ENCODE results near the gene TECPR2. TPM values are rescaled to one million over a fixed set of nuclear protein-coding genes. Genes with fewer than 3 reads are reported as not detected.

TECPR2 gene
- total and polyA plus RNA-seq, 3 experiments from 2014 or later = 4.5 to 11.6 (median 8.4) TPM

GRCh38 chr14:102415671-102416070 is 52.9 kb downstream of the TECPR2 start:
- H3K36me3 ChIP-seq (ENCODE audit: insufficient read depth, low read length) = no peaks in the 10 kb centered on the region
- ChIA-PET CTCF (no interaction called here), POLR2A (no interaction called here)
- peaks cover 0 to 1% of the 10 kb centered on the region in 2 donors for H3K27me3 Mint-ChIP-seq
- H3K27me3 ChIP-seq (ENCODE audit: insufficient read depth, low read length, poor library complexity, severe bottlenecking) = no peaks in the 10 kb centered on the region
- H3K4me3 ChIP-seq (ENCODE audit: low read length) = no peak overlapping the region
- H3K4me1 Mint-ChIP-seq = no peaks in the 10 kb centered on the region
- H3K9me3 ChIP-seq (ENCODE audit: low read length) = no peaks in the 10 kb centered on the region
- DNase-seq = no peak
- no peak overlapping the region for H3K27ac ChIP-seq (ENCODE audit: low read depth, low read length)
- no peaks in the 10 kb centered on the region for H3K9me3 Mint-ChIP-seq
- H3K4me1 ChIP-seq (ENCODE audit: insufficient read depth, low read length) = no peaks in the 10 kb centered on the region
- peaks cover 0 to 32% (median 19%) of the 10 kb centered on the region in 3 donors for H3K36me3 Mint-ChIP-seq
- H3K27ac Mint-ChIP-seq = no peak overlapping the region
- H3K4me3 Mint-ChIP-seq = no peak overlapping the region

- ChIA-PET POLR2A (no interaction called here), CTCF (no interaction called here)
- Histone ChIP-seq H3K27me3 (ENCODE audit: insufficient read depth, low read length, poor library complexity, severe bottlenecking) (no peaks in the 10 kb centered on the region), H3K9me3 (ENCODE audit: low read length) (no peaks in the 10 kb centered on the region), H3K4me3 (ENCODE audit: low read length) (no peak overlapping the region), H3K27ac (ENCODE audit: low read depth, low read length) (no peak overlapping the region), H3K4me1 (ENCODE audit: insufficient read depth, low read length) (no peaks in the 10 kb centered on the region), H3K36me3 (ENCODE audit: insufficient read depth, low read length) (no peaks in the 10 kb centered on the region)
- Mint-ChIP-seq H3K4me3 (no peak overlapping the region), H3K27ac (no peak overlapping the region), H3K9me3 (no peaks in the 10 kb centered on the region), H3K36me3 (peaks cover 0 to 29% (median 15%) of the 10 kb centered on the region in 3 donors), H3K27me3 (peaks cover 0 to 1% of the 10 kb centered on the region in 2 donors), H3K4me1 (no peaks in the 10 kb centered on the region)
- no peak for DNase-seq
These were observed 54.3 kb downstream of the TECPR2 start for GRCh38 chr14:102417001-102417431.

GRCh38 chr14:102417646-102418045 is 54.9 kb downstream of the TECPR2 start:
- Histone ChIP-seq H3K36me3 (ENCODE audit: insufficient read depth, low read length) (no peaks in the 10 kb centered on the region), H3K27ac (ENCODE audit: low read depth, low read length) (no peak overlapping the region), H3K9me3 (ENCODE audit: low read length) (no peaks in the 10 kb centered on the region), H3K27me3 (ENCODE audit: insufficient read depth, low read length, poor library complexity, severe bottlenecking) (no peaks in the 10 kb centered on the region), H3K4me3 (ENCODE audit: low read length) (no peak overlapping the region), H3K4me1 (ENCODE audit: insufficient read depth, low read length) (no peaks in the 10 kb centered on the region)
- ChIA-PET CTCF (no interaction called here), POLR2A (no interaction called here)
- no peaks in the 10 kb centered on the region for H3K9me3 Mint-ChIP-seq
- H3K36me3 Mint-ChIP-seq = peaks cover 0 to 28% (median 15%) of the 10 kb centered on the region in 3 donors
- H3K27me3 Mint-ChIP-seq = peaks cover 0 to 1% of the 10 kb centered on the region in 2 donors
- DNase-seq = no peak
- H3K4me3 Mint-ChIP-seq = no peak overlapping the region
- H3K4me1 Mint-ChIP-seq = no peaks in the 10 kb centered on the region
- peak overlapping the region in 1 of 8 donors; percentile 77 for H3K27ac Mint-ChIP-seq

GRCh38 chr14:102418169-102418852 is 55.6 kb downstream of the TECPR2 start:
- peak overlapping the region in 1 of 8 donors; percentile 77 for H3K27ac Mint-ChIP-seq
- no peaks in the 10 kb centered on the region for H3K9me3 ChIP-seq (ENCODE audit: low read length)
- peaks cover 0 to 28% (median 15%) of the 10 kb centered on the region in 3 donors for H3K36me3 Mint-ChIP-seq
- ChIA-PET CTCF (no interaction called here), POLR2A (no interaction called here)
- no peaks in the 10 kb centered on the region for H3K4me1 Mint-ChIP-seq
- H3K4me3 Mint-ChIP-seq = no peak overlapping the region
- H3K27me3 ChIP-seq (ENCODE audit: insufficient read depth, low read length, poor library complexity, severe bottlenecking) = no peaks in the 10 kb centered on the region
- H3K4me1 ChIP-seq (ENCODE audit: insufficient read depth, low read length) = no peaks in the 10 kb centered on the region
- peaks cover 0 to 1% of the 10 kb centered on the region in 2 donors for H3K27me3 Mint-ChIP-seq
- no peaks in the 10 kb centered on the region for H3K9me3 Mint-ChIP-seq
- DNase-seq = no peak
- no peak overlapping the region for H3K4me3 ChIP-seq (ENCODE audit: low read length)
- no peak overlapping the region for H3K27ac ChIP-seq (ENCODE audit: low read depth, low read length)
- no peaks in the 10 kb centered on the region for H3K36me3 ChIP-seq (ENCODE audit: insufficient read depth, low read length)

GRCh38 chr14:102418853-102419240 is 56.1 kb downstream of the TECPR2 start:
- Mint-ChIP-seq H3K27me3 (peaks cover 0 to 1% of the 10 kb centered on the region in 2 donors), H3K36me3 (peaks cover 0 to 28% (median 15%) of the 10 kb centered on the region in 3 donors)

GRCh38 chr14:102419276-102419675 is 56.5 kb downstream of the TECPR2 start:
- CTCF ChIA-PET = no interaction called here

More at GRCh38 chr14:102418853-102419240, 56.1 kb downstream of the TECPR2 start:
- Histone ChIP-seq H3K36me3 (ENCODE audit: insufficient read depth, low read length) (no peaks in the 10 kb centered on the region), H3K9me3 (ENCODE audit: low read length) (no peaks in the 10 kb centered on the region), H3K27me3 (ENCODE audit: insufficient read depth, low read length, poor library complexity, severe bottlenecking) (no peaks in the 10 kb centered on the region), H3K27ac (ENCODE audit: low read depth, low read length) (no peak overlapping the region), H3K4me1 (ENCODE audit: insufficient read depth, low read length) (no peaks in the 10 kb centered on the region), H3K4me3 (ENCODE audit: low read length) (no peak overlapping the region)
- ChIA-PET POLR2A (no interaction called here), CTCF (no interaction called here)
- Mint-ChIP-seq H3K4me1 (no peaks in the 10 kb centered on the region), H3K4me3 (no peak overlapping the region), H3K27ac (no peak overlapping the region), H3K9me3 (no peaks in the 10 kb centered on the region)
- DNase-seq = no peak

GRCh38 chr14:102419716-102420115 is 57.0 kb downstream of the TECPR2 start:
- H3K27me3 Mint-ChIP-seq = peaks cover 0 to 1% of the 10 kb centered on the region in 2 donors
- Histone ChIP-seq H3K27ac (ENCODE audit: low read depth, low read length) (no peak overlapping the region), H3K4me3 (ENCODE audit: low read length) (no peak overlapping the region), H3K36me3 (ENCODE audit: insufficient read depth, low read length) (no peaks in the 10 kb centered on the region), H3K27me3 (ENCODE audit: insufficient read depth, low read length, poor library complexity, severe bottlenecking) (no peaks in the 10 kb centered on the region), H3K4me1 (ENCODE audit: insufficient read depth, low read length) (no peaks in the 10 kb centered on the region), H3K9me3 (ENCODE audit: low read length) (no peaks in the 10 kb centered on the region)
- CTCF ChIA-PET = no interaction called here
- no peak overlapping the region for H3K27ac Mint-ChIP-seq
- H3K36me3 Mint-ChIP-seq = peaks cover 0 to 22% (median 15%) of the 10 kb centered on the region in 3 donors
- H3K4me1 Mint-ChIP-seq = no peaks in the 10 kb centered on the region
- POLR2A ChIA-PET = no interaction called here
- DNase-seq = no peak
- no peak overlapping the region for H3K4me3 Mint-ChIP-seq
- H3K9me3 Mint-ChIP-seq = no peaks in the 10 kb centered on the region

More at GRCh38 chr14:102419276-102419675, 56.5 kb downstream of the TECPR2 start:
- no peaks in the 10 kb centered on the region for H3K4me1 ChIP-seq (ENCODE audit: insufficient read depth, low read length)
- no peak overlapping the region for H3K4me3 ChIP-seq (ENCODE audit: low read length)
- no peak overlapping the region for H3K4me3 Mint-ChIP-seq
- no peak overlapping the region for H3K27ac ChIP-seq (ENCODE audit: low read depth, low read length)
- H3K9me3 Mint-ChIP-seq = no peaks in the 10 kb centered on the region
- no peaks in the 10 kb centered on the region for H3K36me3 ChIP-seq (ENCODE audit: insufficient read depth, low read length)
- no peaks in the 10 kb centered on the region for H3K9me3 ChIP-seq (ENCODE audit: low read length)
- H3K27ac Mint-ChIP-seq = no peak overlapping the region
- no peaks in the 10 kb centered on the region for H3K4me1 Mint-ChIP-seq
- H3K27me3 ChIP-seq (ENCODE audit: insufficient read depth, low read length, poor library complexity, severe bottlenecking) = no peaks in the 10 kb centered on the region
- POLR2A ChIA-PET = no interaction called here
- H3K36me3 Mint-ChIP-seq = peaks cover 0 to 24% (median 15%) of the 10 kb centered on the region in 3 donors
- no peak for DNase-seq
- H3K27me3 Mint-ChIP-seq = peaks cover 0 to 1% of the 10 kb centered on the region in 2 donors

GRCh38 chr14:102421411-102422057 is 58.8 kb downstream of the TECPR2 start:
- POLR2A ChIA-PET = no interaction called here
- Mint-ChIP-seq H3K4me3 (no peak overlapping the region), H3K9me3 (no peaks in the 10 kb centered on the region), H3K36me3 (peaks cover 0 to 18% (median 16%) of the 10 kb centered on the region in 3 donors), H3K27me3 (no peaks in the 10 kb centered on the region), H3K27ac (no peak overlapping the region), H3K4me1 (no peaks in the 10 kb centered on the region)
- H3K27ac ChIP-seq (ENCODE audit: low read depth, low read length) = no peak overlapping the region
- H3K4me3 ChIP-seq (ENCODE audit: low read length) = no peak overlapping the region
- H3K27me3 ChIP-seq (ENCODE audit: insufficient read depth, low read length, poor library complexity, severe bottlenecking) = no peaks in the 10 kb centered on the region
- CTCF ChIA-PET = no interaction called here
- H3K4me1 ChIP-seq (ENCODE audit: insufficient read depth, low read length) = no peaks in the 10 kb centered on the region
- DNase-seq = no peak
- no peaks in the 10 kb centered on the region for H3K36me3 ChIP-seq (ENCODE audit: insufficient read depth, low read length)
- no peaks in the 10 kb centered on the region for H3K9me3 ChIP-seq (ENCODE audit: low read length)

Data from CD8-positive, alpha-beta memory T cell (primary cell).